ENCODE data around the gene CYS1.

- TF ChIP-seq, protein P1, sequence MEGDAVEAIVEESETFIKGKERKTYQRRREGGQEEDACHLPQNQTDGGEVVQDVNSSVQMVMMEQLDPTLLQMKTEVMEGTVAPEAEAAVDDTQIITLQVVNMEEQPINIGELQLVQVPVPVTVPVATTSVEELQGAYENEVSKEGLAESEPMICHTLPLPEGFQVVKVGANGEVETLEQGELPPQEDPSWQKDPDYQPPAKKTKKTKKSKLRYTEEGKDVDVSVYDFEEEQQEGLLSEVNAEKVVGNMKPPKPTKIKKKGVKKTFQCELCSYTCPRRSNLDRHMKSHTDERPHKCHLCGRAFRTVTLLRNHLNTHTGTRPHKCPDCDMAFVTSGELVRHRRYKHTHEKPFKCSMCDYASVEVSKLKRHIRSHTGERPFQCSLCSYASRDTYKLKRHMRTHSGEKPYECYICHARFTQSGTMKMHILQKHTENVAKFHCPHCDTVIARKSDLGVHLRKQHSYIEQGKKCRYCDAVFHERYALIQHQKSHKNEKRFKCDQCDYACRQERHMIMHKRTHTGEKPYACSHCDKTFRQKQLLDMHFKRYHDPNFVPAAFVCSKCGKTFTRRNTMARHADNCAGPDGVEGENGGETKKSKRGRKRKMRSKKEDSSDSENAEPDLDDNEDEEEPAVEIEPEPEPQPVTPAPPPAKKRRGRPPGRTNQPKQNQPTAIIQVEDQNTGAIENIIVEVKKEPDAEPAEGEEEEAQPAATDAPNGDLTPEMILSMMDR (IDR thresholded peaks at IDR 0.05) = no peak
- TF ChIP-seq EZH2phosphoT487 (IDR thresholded peaks at IDR 0.05) (no peak), EZH2 (IDR thresholded peaks at IDR 0.05) (no peak)
Measured at GRCh38 chr2:10096641-10097040, 16.4 kb upstream of the CYS1 start.
